Measurements from ENCODE around the gene STON1. TPM values are rescaled to one million over a fixed set of nuclear protein-coding genes. Genes with fewer than 3 reads are reported as not detected.
"Not testable (repeated sequence)": the region's sequence is repeated elsewhere in the genome, so short reads cannot be mapped to it uniquely, and the experiment has no call there.

Gene STON1
- total RNA-seq, 1 donor from 2014 or later = 1.2 TPM

- DNase-seq (ENCODE audit: low read depth in 2 of 2) = peak in 1 of 2 donors; percentile 33
Measured at GRCh38 chr2:48528431-48528830, 1.5 kb upstream of the STON1 start.

- no peak for DNase-seq (ENCODE audit: low read depth in 2 of 2)
Measured at GRCh38 chr2:48529194-48529593, 760 bp upstream of the STON1 start.

- no peak for DNase-seq (ENCODE audit: low read depth in 2 of 2)
Measured at GRCh38 chr2:48529676-48530032, 300 bp upstream of the STON1 start.

GRCh38 chr2:48531141-48531648 lies 1.2 kb downstream of the STON1 start:
- DNase-seq (ENCODE audit: low read depth in 2 of 2) = peak; percentile 39 to 74

GRCh38 chr2:48532174-48532573 lies 2.2 kb downstream of the STON1 start:
- peak in 1 of 2 donors; percentile 47 for DNase-seq (ENCODE audit: low read depth in 2 of 2)

GRCh38 chr2:48532824-48533223 lies 2.9 kb downstream of the STON1 start:
- DNase-seq (ENCODE audit: low read depth in 2 of 2) = no peak

- DNase-seq (ENCODE audit: low read depth in 2 of 2) = no peak
Measured at GRCh38 chr2:48534781-48535180, 4.8 kb downstream of the STON1 start.

GRCh38 chr2:48540237-48540935 lies 10.4 kb downstream of the STON1 start:
- no peak for DNase-seq (ENCODE audit: low read depth in 2 of 2)

- DNase-seq (ENCODE audit: low read depth in 2 of 2) = no peak
Measured at GRCh38 chr2:48541666-48542389, 11.9 kb downstream of the STON1 start.

- DNase-seq (ENCODE audit: low read depth in 2 of 2) = no peak
Measured at GRCh38 chr2:48543895-48544294, 13.9 kb downstream of the STON1 start.

GRCh38 chr2:48545244-48545643 lies 15.3 kb downstream of the STON1 start:
- no peak for DNase-seq (ENCODE audit: low read depth in 2 of 2)

GRCh38 chr2:48548840-48549239 lies 18.9 kb downstream of the STON1 start:
- no peak for DNase-seq (ENCODE audit: low read depth in 2 of 2)

- DNase-seq (ENCODE audit: low read depth in 2 of 2) = no peak
Measured at GRCh38 chr2:48549972-48550371, 20.0 kb downstream of the STON1 start.

GRCh38 chr2:48551548-48551947 lies 21.6 kb downstream of the STON1 start:
- DNase-seq (ENCODE audit: low read depth in 2 of 2) = no peak

- not testable (repeated sequence) for DNase-seq (ENCODE audit: low read depth in 2 of 2)
Measured at GRCh38 chr2:48555071-48555470, 25.1 kb downstream of the STON1 start.

GRCh38 chr2:48558456-48558855 lies 28.5 kb downstream of the STON1 start:
- no peak for DNase-seq (ENCODE audit: low read depth in 2 of 2)

- DNase-seq (ENCODE audit: low read depth in 2 of 2) = no peak
Measured at GRCh38 chr2:48560546-48561209, 30.7 kb downstream of the STON1 start.

GRCh38 chr2:48562281-48562680 lies 32.3 kb downstream of the STON1 start:
- no peak for DNase-seq (ENCODE audit: low read depth in 2 of 2)

- DNase-seq (ENCODE audit: low read depth in 2 of 2) = peak in 1 of 2 donors; percentile 5
Measured at GRCh38 chr2:48566592-48567310, 36.8 kb downstream of the STON1 start.

GRCh38 chr2:48567671-48568070 lies 37.7 kb downstream of the STON1 start:
- DNase-seq (ENCODE audit: low read depth in 2 of 2) = no peak

- DNase-seq (ENCODE audit: low read depth in 2 of 2) = no peak
Measured at GRCh38 chr2:48568547-48568946, 38.6 kb downstream of the STON1 start.

GRCh38 chr2:48569433-48569832 lies 39.5 kb downstream of the STON1 start:
- DNase-seq (ENCODE audit: low read depth in 2 of 2) = no peak
